HEK293T (cell line): ENCODE data around the gene CTNNA1.

ENCODE experiments used
- BHLHE40 ChIP-seq: fragments of 450-650 bp; IDR thresholded peaks from 2 replicates; pipeline ENCODE4 v1.6.1; 2016; ENCODE audit warnings: mild to moderate bottlenecking, moderate library complexity, borderline replicate concordance
- ELF4 ChIP-seq: fragments of 450-650 bp; IDR thresholded peaks from 2 replicates; pipeline ENCODE4 v1.6.1; 2017; ENCODE audit warnings: antibody characterized with exemption
- FOXK2 ChIP-seq: fragments of 450-650 bp; IDR thresholded peaks from 2 replicates; pipeline ENCODE4 v1.6.1; 2016; ENCODE audit warnings: mild to moderate bottlenecking
- FOXM1 ChIP-seq: fragments of 450-650 bp; IDR thresholded peaks from 2 replicates; pipeline ENCODE4 v1.6.1; 2017; ENCODE audit warnings: mild to moderate bottlenecking, borderline replicate concordance
- HDGF ChIP-seq: fragments of 450-650 bp; IDR thresholded peaks from 2 replicates; pipeline ENCODE4 v1.6.1; 2017; ENCODE audit warnings: antibody characterized with exemption, borderline replicate concordance
- L3MBTL2 ChIP-seq: fragments of 450-650 bp; conservative IDR thresholded peaks from 2 replicates; pipeline ENCODE4 v1.6.1; 2016; ENCODE audit warnings: mild to moderate bottlenecking
- NFRKB ChIP-seq: fragments of 450-650 bp; IDR thresholded peaks from 2 replicates; pipeline ENCODE4 v1.6.1; 2016; ENCODE audit warnings: mild to moderate bottlenecking, moderate library complexity
- PKNOX1 ChIP-seq: fragments of 450-650 bp; IDR thresholded peaks from 2 replicates; pipeline ENCODE4 v1.6.1; 2016
- SP1 ChIP-seq: fragments of 450-650 bp; IDR thresholded peaks from 2 replicates; pipeline ENCODE4 v1.6.1; 2017
- SUZ12 ChIP-seq: fragments of 450-650 bp; IDR thresholded peaks from 2 replicates; pipeline ENCODE4 v1.6.1; 2016; ENCODE audit warnings: mild to moderate bottlenecking
- TARDBP ChIP-seq: fragments of 450-650 bp; IDR thresholded peaks from 2 replicates; pipeline ENCODE4 v1.6.1; 2016
- ZNF384 ChIP-seq: fragments of 450-650 bp; IDR thresholded peaks from 2 replicates; pipeline ENCODE4 v1.6.1; 2016

- TF ChIP-seq HDGF: no peak
- TF ChIP-seq SUZ12: no peak
- TF ChIP-seq SP1: no peak
- TF ChIP-seq PKNOX1: no peak
- TF ChIP-seq L3MBTL2: no peak
- no peak for TF ChIP-seq TARDBP
- no peak for TF ChIP-seq FOXK2
- no peak for TF ChIP-seq FOXM1
- no peak for TF ChIP-seq ELF4
- no peak for TF ChIP-seq BHLHE40
- TF ChIP-seq ZNF384: no peak
- TF ChIP-seq NFRKB: no peak
These were observed 56.2 kb downstream of the CTNNA1 start for GRCh38 chr5:138809391-138809790.
